IMR-90 (cell line): Measurements from ENCODE around the gene HOXB6. TPM values are rescaled to one million over a fixed set of nuclear protein-coding genes. Genes with fewer than 3 reads are reported as not detected.

Experiments used
- ATAC-seq: fragments of 200-7000 bp; cut with Tn5 transposase; 2 replicates; pipeline ENCODE4 v1.9.1; 2020; ENCODE audit warnings: low read depth, mild to moderate bottlenecking, moderate library complexity
- BruUV-seq: library from RNA; stranded (reverse); fragments of 400-500 nt; replicated peaks from 2 replicates; lab custom pipeline; 2021; lab: Mats Ljungman, UMichigan
- CTCF ChIA-PET: fragments of 300-600 bp; formaldehyde crosslinking; extraction: SDS; loops from one replicate; lab custom pipeline; 2021; ENCODE audit warnings: antibody characterized with exemption; lab: Yijun Ruan, JAX
- POLR2A ChIA-PET: fragments of 300-600 bp; sonication (Branson Sonifier 250); formaldehyde crosslinking; loops from one replicate; lab custom pipeline; 2022; ENCODE audit warnings: antibody characterized with exemption; ENCODE audit not compliant: unreplicated experiment; lab: Charles Lee
- DNase-seq: peaks from one replicate; pipeline ENCODE4 v3.0.0; 2013
- H2AFZ ChIP-seq: replicated peaks from 2 replicates; pipeline ENCODE3; 2013; ENCODE audit warnings: low read length, mild to moderate bottlenecking; ENCODE audit not compliant: poor library complexity
- H2AK5ac ChIP-seq: 2 replicates; pipeline ENCODE4 v1.6.1; 2013; ENCODE audit warnings: low read depth, low read length, inconsistent platforms
- H2AK9ac ChIP-seq: replicated peaks from 2 replicates; pipeline ENCODE3; 2013; ENCODE audit warnings: mild to moderate bottlenecking, low read depth, low read length, moderate library complexity; ENCODE audit not compliant: poor library complexity
- H2BK120ac ChIP-seq: 2 replicates; pipeline ENCODE4 v1.6.1; 2013; ENCODE audit warnings: low read depth, low read length, inconsistent platforms
- H2BK15ac ChIP-seq: 3 replicates; pipeline ENCODE4 v1.6.1; 2013; ENCODE audit warnings: low read depth, low read length, inconsistent platforms
- H2BK20ac ChIP-seq: 2 replicates; pipeline ENCODE4 v1.6.1; 2013; ENCODE audit warnings: low read depth, mild to moderate bottlenecking, inconsistent platforms, low read length, moderate library complexity
- H2BK5ac ChIP-seq: 2 replicates; pipeline ENCODE4 v1.6.1; 2013; ENCODE audit warnings: mild to moderate bottlenecking, low read depth, low read length, inconsistent platforms; ENCODE audit not compliant: poor library complexity, severe bottlenecking
- H3K14ac ChIP-seq: replicated peaks from 2 replicates; pipeline ENCODE4 v1.6.1; 2013; ENCODE audit warnings: low read depth, low read length, inconsistent platforms
- H3K18ac ChIP-seq: 2 replicates; pipeline ENCODE4 v1.6.1; 2013; ENCODE audit warnings: low read depth, low read length, control low read depth
- H3K23ac ChIP-seq: 2 replicates; pipeline ENCODE4 v1.6.1; 2013; ENCODE audit warnings: low read depth, low read length, inconsistent platforms
- H3K27ac ChIP-seq: 2 replicates; pipeline ENCODE4 v1.5.1; 2013; ENCODE audit warnings: mild to moderate bottlenecking, control low read depth, low read length; ENCODE audit not compliant: insufficient read depth
- H3K27me3 ChIP-seq: 2 replicates; pipeline ENCODE4 v1.6.1; 2013; ENCODE audit warnings: low read length; ENCODE audit not compliant: control insufficient read depth, insufficient read depth
- H3K36me3 ChIP-seq: 2 replicates; pipeline ENCODE4 v1.6.1; 2013; ENCODE audit warnings: low read length, mixed read lengths; ENCODE audit not compliant: control insufficient read depth, insufficient read depth
- H3K4ac ChIP-seq: 2 replicates; pipeline ENCODE4 v1.6.1; 2013; ENCODE audit warnings: low read depth, low read length, inconsistent platforms
- H3K4me1 ChIP-seq: 2 replicates; pipeline ENCODE4 v1.6.1; 2013; ENCODE audit warnings: low read length, mixed read lengths; ENCODE audit not compliant: control insufficient read depth, insufficient read depth
- H3K4me2 ChIP-seq: 2 replicates; pipeline ENCODE4 v1.6.1; 2013; ENCODE audit warnings: low read depth, mild to moderate bottlenecking, control low read depth, low read length, moderate library complexity
- H3K4me3 ChIP-seq: 2 replicates; pipeline ENCODE4 v1.5.1; 2013; ENCODE audit warnings: low read depth, mild to moderate bottlenecking, control low read depth, low read length, moderate library complexity; ENCODE audit not compliant: insufficient read depth
- H3K56ac ChIP-seq: 2 replicates; pipeline ENCODE4 v1.6.1; 2013; ENCODE audit warnings: low read length, inconsistent platforms; ENCODE audit not compliant: insufficient read depth; ENCODE audit errors: extremely low read depth
- H3K79me1 ChIP-seq, 2 experiments: 2 replicates each; pipeline ENCODE4 v1.6.1; 2013; ENCODE audit warnings: low read length in 2 of 2, inconsistent platforms in 1 of 2, low read depth in 1 of 2
- H3K9ac ChIP-seq: 2 replicates; pipeline ENCODE4 v1.6.1; 2013; ENCODE audit warnings: low read depth, low read length, control low read depth
- H3K9me1 ChIP-seq: 2 replicates; pipeline ENCODE4 v1.6.1; 2013; ENCODE audit warnings: low read length, inconsistent platforms; ENCODE audit not compliant: insufficient read depth
- H3K9me3 ChIP-seq: 2 replicates; pipeline ENCODE4 v1.6.1; 2013; ENCODE audit warnings: low read length; ENCODE audit not compliant: control insufficient read depth, insufficient read depth
- H4K20me1 ChIP-seq: 2 replicates; pipeline ENCODE4 v1.6.1; 2013; ENCODE audit warnings: low read length, inconsistent platforms; ENCODE audit not compliant: insufficient read depth
- H4K5ac ChIP-seq: 2 replicates; pipeline ENCODE4 v1.6.1; 2013; ENCODE audit warnings: mild to moderate bottlenecking, low read depth, low read length, control low read depth
- H4K8ac ChIP-seq, 2 experiments: 2 replicates each; pipeline ENCODE4 v1.6.1; 2013; ENCODE audit warnings: low read depth in 2 of 2, low read length in 2 of 2, control low read depth in 1 of 2, inconsistent platforms in 1 of 2
- H4K91ac ChIP-seq: 2 replicates; pipeline ENCODE4 v1.6.1; 2013; ENCODE audit warnings: low read depth, low read length, inconsistent platforms; ENCODE audit not compliant: insufficient read depth
- FOS ChIP-seq: fragments of 150-350 bp; IDR thresholded peaks from 2 replicates; pipeline ENCODE4 v1.6.1; 2016; ENCODE audit warnings: low read depth, low read length
- MAFK ChIP-seq: IDR thresholded peaks from 2 replicates; pipeline ENCODE4 v1.6.1; 2012; ENCODE audit warnings: low read depth, low read length, improper control_type of control experiment
- MAZ ChIP-seq: IDR thresholded peaks from 2 replicates; pipeline ENCODE4 v1.6.1; 2012; ENCODE audit warnings: low read depth, mild to moderate bottlenecking, low read length, improper control_type of control experiment, moderate library complexity, borderline replicate concordance
- USF2 ChIP-seq: fragments of 150-350 bp; IDR thresholded peaks from 2 replicates; pipeline ENCODE4 v1.6.1; 2017; ENCODE audit warnings: mild to moderate bottlenecking, antibody characterized with exemption, low read length, low read depth
- WGBS, 2 experiments: methylation state at CpG; one replicate each; pipeline versions ENCODE4 v1.1.5 to v1.1.7; 2013; ENCODE audit warnings: missing lambda C conversion rate in 2 of 2; ENCODE audit not compliant: insufficient read length in 1 of 2; ENCODE audit errors: extremely low coverage in 2 of 2; 5-methylcytosine and 5-hydroxymethylcytosine counted together
- dilution Hi-C: fragments of 300-500 bp; cut with HindIII; formaldehyde crosslinking; loops from one replicate; pipeline ENCODE4 v1.14.3; 2018; ENCODE audit warnings: low sequenced_read_pairs; ENCODE audit not compliant: unreplicated experiment
- in situ Hi-C: fragments of 300-500 bp; cut with MboI; formaldehyde crosslinking; loops from 3 replicates; pipeline ENCODE4 v1.14.3; 2019; ENCODE audit warnings: low sequenced_read_pairs, inconsistent platforms, mixed read lengths
- intact Hi-C: fragments of 100-400 bp; cut with micrococcal nuclease; formaldehyde crosslinking; loops from 2 replicates; pipeline ENCODE4 v1.10.0; 2022
- polyA plus RNA-seq, 3 experiments: library from polyadenylated mRNA; depleted of rRNA; stranded (reverse); fragments of >200 nt; gene quantifications; 2 replicates each; pipeline ENCODE4 v1.2.3, GENCODE V29; 2012; ENCODE audit warnings: low replicate concordance in 1 of 3
- total RNA-seq: library from RNA; depleted of rRNA; stranded (reverse); fragments of >200 nt; gene quantifications from 2 replicates; pipeline ENCODE4 v1.2.3, GENCODE V29; 2012

Gene HOXB6
- total and polyA plus RNA-seq, 2 of the 4 experiments (the other 2 are of a cell fraction), result 11.1 to 42.2 TPM

- H3K4me3 ChIP-seq, result peak within 1 kb of the TSS; percentile 63
- H3K27ac ChIP-seq, result peak within 1 kb of the TSS; percentile 93
- POLR2A ChIA-PET, result interaction anchor here (0.5 to 1.1 kb wide), 3 partner anchors 11 to 264 kb away, joined by 3 to 5 read pairs (median 4); no protein-coding TSS in a partner anchor
- 0 out of 2 replicates have a peak, but pooled peaks cover 3% of the 10 kb centered on the region for H3K9me1 ChIP-seq
- 0% methylated on average over 11 of the region's 79 CpGs; no CpG with 5 or more reads in 1 of the 2 experiments for WGBS, 2 experiments
- H3K14ac ChIP-seq, result peak within 1 kb of the TSS; percentile 69
- BruUV-seq, result no TSS peak
- H3K9me3 ChIP-seq, result no peaks in the 10 kb centered on the region
- peak; percentile 50 for ATAC-seq
- peaks cover 14% of the 10 kb centered on the region for H3K4me1 ChIP-seq
- H3K27me3 ChIP-seq, result peaks cover 4% of the 10 kb centered on the region
- peak within 1 kb of the TSS; percentile 94 for H2AFZ ChIP-seq
- H3K79me1 ChIP-seq, result peaks cover 9 to 40% of the 10 kb centered on the region in 2 experiments; a peak in 3 of 4 replicates
- H2AK5ac ChIP-seq, result peak within 1 kb of the TSS; percentile 84
- H4K20me1 ChIP-seq, result no peaks in the 10 kb centered on the region
- peak within 1 kb of the TSS; percentile 81 for H3K18ac ChIP-seq
- peak within 1 kb of the TSS; percentile 95 for H4K5ac ChIP-seq
- peak within 1 kb of the TSS; percentile 91 for H3K4me2 ChIP-seq
- peak within 1 kb of the TSS; percentile 90 for H3K23ac ChIP-seq
- peak within 1 kb of the TSS; percentile 93 to 95 for H4K8ac ChIP-seq
- peak within 1 kb of the TSS; percentile 97 for H3K9ac ChIP-seq
- in situ Hi-C loops, result no loop called here
- intact Hi-C loops, result loop anchor here (1.0 kb wide), 1 partner anchor 12 kb away; no protein-coding TSS in a partner anchor
- H2BK5ac ChIP-seq, result peak within 1 kb of the TSS; percentile 87
- H2BK120ac ChIP-seq, result peak within 1 kb of the TSS; percentile 77
- CTCF ChIA-PET, result interaction anchor here (0.7 kb wide), 1 partner anchor 16 kb away, joined by 4 read pairs; no protein-coding TSS in a partner anchor
- DNase-seq, result peak; percentile 62
- H4K91ac ChIP-seq, result peak within 1 kb of the TSS; percentile 90
- H2BK20ac ChIP-seq, result 0 out of 2 replicates have a peak within 1 kb of the TSS, but pooled peaks have one; percentile 42
- peak within 1 kb of the TSS; percentile 82 for H3K4ac ChIP-seq
- peak within 1 kb of the TSS; percentile 62; the same call in 2 of the 3 replicates for H2BK15ac ChIP-seq
- peak within 1 kb of the TSS; percentile 96 for H2AK9ac ChIP-seq
- dilution Hi-C loops, result no loop called here
- TF ChIP-seq MAFK (no peak), USF2 (peak; percentile 100), MAZ (peak; percentile 7; the same call in 1 of the 2 replicates), FOS (peak; percentile 91)
- H3K56ac ChIP-seq, result peak within 1 kb of the TSS; percentile 96
- peaks cover 7% of the 10 kb centered on the region for H3K36me3 ChIP-seq
These were observed 5.8 kb upstream of the HOXB6 start, which contains the start of gene HOXB7 for GRCh38 chr17:48610282-48611211. TSS of gene HOXB7 (minus strand) at chr17:48611017. CDS start at chr17:48610918, 99 bp downstream.
